Endothelial cell of umbilical vein (primary cell): Measurements from ENCODE around the gene ZC3H7A.

Experiments
- CTCF ChIP-seq, 2 donors: IDR thresholded peaks; 1 replicate in 1 of 2; 2 replicates in 1 of 2; pipeline ENCODE4 v1.5.1; 2011; ENCODE audit warnings: low read length in 2 of 2, mild to moderate bottlenecking in 2 of 2, moderate library complexity in 2 of 2, control low read depth in 1 of 2, inconsistent platforms in 1 of 2, low read depth in 1 of 2; ENCODE audit not compliant: insufficient read depth in 1 of 2; ENCODE audit errors: extremely low read depth in 1 of 2
- GATA2 ChIP-seq: IDR thresholded peaks from 2 replicates; pipeline ENCODE4 v1.7.0; 2011; ENCODE audit warnings: low read depth, mild to moderate bottlenecking, moderate library complexity, mixed read lengths, low read length; ENCODE audit not compliant: insufficient read length, insufficient read depth
- MAX ChIP-seq: IDR thresholded peaks from 2 replicates; pipeline ENCODE4 v1.6.1; 2011; ENCODE audit not compliant: insufficient read depth, insufficient read length

GRCh38 chr16:11828696-11829095 lies 31.6 kb upstream of the ZC3H7A start:
- no peak for TF ChIP-seq CTCF (IDR thresholded peaks at IDR 0.05; ENCODE audit: extremely low read depth in 1 of 2, insufficient read depth in 1 of 2, low read depth in 1 of 2, low read length in 2 of 2)
- no peak for TF ChIP-seq MAX
- no peak for TF ChIP-seq GATA2
